PFSK-1 (cell line): ENCODE data around the gene TSPAN4.

Source experiments
- FOXP2 ChIP-seq: optimal IDR thresholded peaks from 2 replicates; pipeline ENCODE3; 2011; ENCODE audit warnings: borderline replicate concordance, control low read depth, inconsistent platforms; ENCODE audit not compliant: insufficient read depth; ENCODE audit errors: extremely low read length, extremely low read depth
- POLR2AphosphoS5 ChIP-seq: IDR thresholded peaks from 2 replicates; pipeline ENCODE4 v1.6.1; 2012; ENCODE audit warnings: low read depth, mild to moderate bottlenecking, control low read depth, low read length, moderate library complexity
- REST ChIP-seq, 2 experiments: IDR thresholded peaks; 2 replicates each; pipeline versions ENCODE4 v1.6.1 to v1.8.0; 2011 to 2012; ENCODE audit warnings: low read depth in 2 of 2, low read length in 2 of 2, control low read depth in 1 of 2, inconsistent platforms in 1 of 2, mild to moderate bottlenecking in 1 of 2, moderate library complexity in 1 of 2; ENCODE audit not compliant: insufficient read depth in 1 of 2
- SIN3A ChIP-seq: IDR thresholded peaks from 2 replicates; pipeline ENCODE4 v1.6.1; 2012; ENCODE audit warnings: mild to moderate bottlenecking, low read length, moderate library complexity, borderline replicate concordance; ENCODE audit not compliant: insufficient read depth
- TAF1 ChIP-seq: IDR thresholded peaks from 2 replicates; pipeline ENCODE4 v1.6.1; 2012; ENCODE audit warnings: low read length, control low read depth, borderline replicate concordance; ENCODE audit not compliant: insufficient read depth

TSPAN4 gene

GRCh38 chr11:804599-804964, 38.1 kb upstream of the TSPAN4 start:
- no peak for TF ChIP-seq SIN3A
- no peak for TF ChIP-seq FOXP2
- TF ChIP-seq POLR2AphosphoS5, result no peak
- no peak for TF ChIP-seq TAF1
- no peak for TF ChIP-seq REST (IDR thresholded peaks at IDR 0.05; ENCODE audit: insufficient read depth in 1 of 2, low read depth in 2 of 2, low read length in 2 of 2)

GRCh38 chr11:808427-809286, 34.0 kb upstream of the TSPAN4 start:
- TF ChIP-seq POLR2AphosphoS5 (peak; percentile 24; the same call in 1 of the 2 replicates), SIN3A (no peak; the same call in 1 of the 2 replicates)

GRCh38 chr11:809287-810039, 33.2 kb upstream of the TSPAN4 start, which contains the start of gene RPLP2:
Gene RPLP2 (plus strand): TSS chr11:809967. CDS start chr11:810235, 268 bp downstream.
- TF ChIP-seq TAF1, result peak; percentile 98
- peak; percentile 20 to 73; a peak in 2 of 4 replicates for TF ChIP-seq REST (IDR thresholded peaks at IDR 0.05; ENCODE audit: insufficient read depth in 1 of 2, low read depth in 2 of 2, low read length in 2 of 2)
- no peak for TF ChIP-seq FOXP2
- TF ChIP-seq SIN3A, result peak; percentile 79; the same call in 1 of the 2 replicates
- peak; percentile 84 for TF ChIP-seq POLR2AphosphoS5

- TF ChIP-seq FOXP2 (no peak), TAF1 (no peak), POLR2AphosphoS5 (no peak; the same call in 1 of the 2 replicates), SIN3A (no peak), REST (IDR thresholded peaks at IDR 0.05; ENCODE audit: insufficient read depth in 1 of 2, low read depth in 2 of 2, low read length in 2 of 2) (no peak)
Observed at GRCh38 chr11:810040-810567, 32.5 kb upstream of the TSPAN4 start.

GRCh38 chr11:811446-812245, 31.0 kb upstream of the TSPAN4 start:
- no peak for TF ChIP-seq REST (IDR thresholded peaks at IDR 0.05; ENCODE audit: insufficient read depth in 1 of 2, low read depth in 2 of 2, low read length in 2 of 2)
- no peak for TF ChIP-seq SIN3A
- no peak; the same call in 1 of the 2 replicates for TF ChIP-seq POLR2AphosphoS5
- TF ChIP-seq TAF1, result no peak
- TF ChIP-seq FOXP2, result no peak
